HG02870 (cell line): Measurements from ENCODE around the gene UFD1.

ENCODE experiments used
- ATAC-seq: cut with Tn5 transposase; IDR thresholded peaks from one replicate; pipeline ENCODE4 v1.9.1; 2021; ENCODE audit warnings: mild to moderate bottlenecking, moderate library complexity; ENCODE audit not compliant: unreplicated experiment

The UFD1 gene

DNA sequence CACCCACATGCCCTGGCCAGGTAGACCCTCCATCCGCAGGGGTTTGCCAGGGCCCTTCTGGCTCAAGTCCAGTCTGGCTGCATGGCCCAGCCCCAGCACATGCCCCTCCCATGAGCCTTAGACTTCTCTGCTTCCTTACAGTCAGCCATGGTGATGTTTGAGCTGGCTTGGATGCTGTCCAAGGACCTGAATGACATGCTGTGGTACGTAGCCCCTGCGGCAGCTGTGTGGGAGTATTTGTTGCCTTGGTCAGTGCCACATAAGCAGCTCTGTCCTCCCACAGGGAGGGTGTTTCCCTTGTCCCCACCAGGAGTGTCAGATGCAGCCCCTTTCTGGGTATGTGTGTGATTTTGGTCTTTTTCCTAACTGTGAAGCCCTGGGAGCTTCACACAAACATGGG is 18.3 kb upstream of the UFD1 start:
- ATAC-seq = no peak

DNA sequence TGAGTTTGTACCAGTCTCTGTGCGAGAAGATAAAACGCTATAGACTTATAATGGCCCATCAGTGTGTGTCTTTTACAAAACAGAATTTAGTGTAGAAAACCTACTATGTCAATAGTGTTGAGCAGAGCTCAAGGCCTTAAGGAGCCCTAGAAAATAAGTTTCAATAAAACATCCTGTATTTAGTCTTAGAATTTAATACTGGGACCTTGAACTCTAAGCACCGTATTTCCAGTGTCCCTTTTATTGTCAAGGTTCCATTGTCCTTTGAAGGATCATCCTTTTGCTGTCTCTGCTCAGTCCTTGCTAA is 17.3 kb upstream of the UFD1 start:
- ATAC-seq = no peak

DNA sequence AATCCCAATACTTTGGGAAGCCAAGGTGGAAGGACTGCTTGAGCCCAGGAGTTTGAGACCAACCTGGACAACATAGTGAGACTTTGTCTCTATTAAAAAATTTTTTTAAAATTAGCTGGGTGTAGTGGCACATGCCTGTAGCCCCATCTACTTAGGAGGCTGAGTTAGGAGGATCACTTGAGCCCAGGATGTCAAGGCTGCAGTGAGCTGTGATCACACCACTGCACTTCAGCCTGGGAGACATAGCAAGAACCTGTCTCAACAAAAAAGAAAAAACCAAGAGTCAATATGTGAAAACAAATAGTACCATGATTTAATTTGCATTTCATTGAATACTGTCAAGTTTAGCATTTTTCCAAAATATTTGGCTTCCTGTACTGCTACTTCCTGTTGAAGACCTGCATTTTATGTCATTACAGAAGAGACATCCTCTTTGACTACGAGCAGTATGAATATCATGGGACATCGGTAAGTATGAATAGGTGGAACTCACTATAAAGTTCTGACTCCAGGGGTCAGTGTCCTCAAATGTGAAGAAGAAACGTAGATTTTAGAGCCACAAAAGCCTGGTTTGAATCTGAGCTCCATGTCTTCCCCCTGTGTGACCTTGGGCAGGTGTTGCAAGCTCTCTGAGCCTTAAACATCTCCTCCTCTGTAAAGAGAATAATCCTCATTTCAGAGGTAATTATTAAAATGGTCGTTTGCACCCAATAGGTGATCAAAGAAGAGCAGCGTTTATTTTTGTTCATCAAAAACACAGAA is 16.8 kb upstream of the UFD1 start:
- no peak for ATAC-seq

DNA sequence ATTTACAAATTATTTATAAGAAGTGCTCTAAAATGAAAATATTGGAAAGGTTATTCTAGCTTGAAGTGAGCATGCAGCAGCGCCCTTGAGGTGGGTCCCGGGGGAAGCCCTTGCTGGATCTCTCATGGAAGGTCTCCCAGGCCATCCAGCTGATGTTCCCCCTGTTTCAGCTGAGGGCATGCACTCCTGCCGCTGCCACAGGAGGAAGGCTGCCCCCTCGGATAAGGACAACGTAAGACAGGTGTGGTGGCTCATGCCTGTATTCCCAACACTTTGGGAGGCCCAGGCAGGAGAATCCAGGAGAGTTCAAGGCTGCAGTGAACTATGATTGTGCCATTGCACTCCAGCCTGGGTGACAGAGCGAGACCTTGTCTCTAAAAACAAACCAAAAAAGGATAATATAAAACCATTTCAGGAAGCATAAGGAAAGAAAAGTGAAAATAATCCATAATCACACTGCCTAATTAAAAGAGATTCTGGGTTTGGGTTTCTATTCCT is 15.7 kb upstream of the UFD1 start:
- ATAC-seq = no peak

DNA sequence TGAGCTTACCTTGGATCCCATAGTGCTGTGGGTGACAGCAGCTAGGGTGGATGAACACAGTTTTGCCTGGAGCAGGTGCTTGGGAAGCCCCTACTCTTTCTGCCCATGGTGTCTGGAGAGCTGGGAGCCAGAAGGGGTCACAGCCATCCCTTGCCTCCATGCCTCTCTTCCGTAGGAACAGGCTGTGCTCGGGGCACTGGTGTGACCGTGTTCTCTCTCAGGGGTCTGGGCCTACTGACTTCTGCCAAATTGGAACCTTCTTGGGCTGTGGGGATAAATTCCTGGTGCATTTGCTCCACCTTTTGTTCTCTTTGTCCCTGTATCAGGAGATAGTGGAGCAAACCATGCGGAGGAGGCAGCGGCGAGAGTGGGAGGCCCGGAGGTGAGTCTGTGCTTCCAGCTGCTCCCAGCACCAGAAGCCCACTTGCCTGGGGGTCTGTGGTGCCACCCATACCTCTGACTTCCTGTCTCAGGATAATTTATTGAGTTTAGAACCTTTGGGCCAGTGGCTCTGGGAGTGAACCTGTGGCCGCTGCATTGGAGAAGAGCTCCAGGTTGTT is 15.1 kb upstream of the UFD1 start:
- no peak for ATAC-seq

DNA sequence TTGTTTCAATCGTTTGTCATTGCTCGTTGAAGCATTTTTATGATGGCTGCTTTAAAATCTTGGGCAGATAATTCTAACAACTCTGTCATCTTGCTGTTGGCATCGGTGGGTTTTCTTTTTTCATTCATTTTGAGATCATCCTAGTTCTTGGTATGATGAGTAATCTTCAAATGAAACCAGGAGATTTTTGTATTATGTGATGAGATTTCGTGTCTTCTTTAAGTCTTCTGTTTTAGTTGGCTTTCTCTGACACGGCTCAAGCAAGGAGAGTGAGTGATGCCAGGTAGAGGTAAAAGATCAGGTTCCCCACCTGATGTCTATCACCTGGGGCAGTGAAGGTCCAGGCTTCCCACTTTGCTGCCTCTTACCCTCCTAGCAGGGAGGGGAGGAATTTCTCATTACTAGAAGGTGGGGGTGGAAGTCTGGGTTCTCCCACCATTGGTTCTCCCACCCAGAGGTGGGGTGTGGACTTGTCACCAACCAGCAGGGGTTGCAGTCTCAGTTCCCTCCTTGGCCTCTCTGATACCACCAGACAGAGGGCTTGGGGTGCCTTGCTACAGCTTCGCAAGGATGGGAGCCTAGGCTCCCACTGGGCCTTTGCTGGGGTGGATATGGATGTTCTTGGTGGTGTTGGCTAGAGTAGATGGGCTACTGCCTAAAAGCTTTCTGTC is 13.6 kb upstream of the UFD1 start:
- ATAC-seq = no peak

DNA sequence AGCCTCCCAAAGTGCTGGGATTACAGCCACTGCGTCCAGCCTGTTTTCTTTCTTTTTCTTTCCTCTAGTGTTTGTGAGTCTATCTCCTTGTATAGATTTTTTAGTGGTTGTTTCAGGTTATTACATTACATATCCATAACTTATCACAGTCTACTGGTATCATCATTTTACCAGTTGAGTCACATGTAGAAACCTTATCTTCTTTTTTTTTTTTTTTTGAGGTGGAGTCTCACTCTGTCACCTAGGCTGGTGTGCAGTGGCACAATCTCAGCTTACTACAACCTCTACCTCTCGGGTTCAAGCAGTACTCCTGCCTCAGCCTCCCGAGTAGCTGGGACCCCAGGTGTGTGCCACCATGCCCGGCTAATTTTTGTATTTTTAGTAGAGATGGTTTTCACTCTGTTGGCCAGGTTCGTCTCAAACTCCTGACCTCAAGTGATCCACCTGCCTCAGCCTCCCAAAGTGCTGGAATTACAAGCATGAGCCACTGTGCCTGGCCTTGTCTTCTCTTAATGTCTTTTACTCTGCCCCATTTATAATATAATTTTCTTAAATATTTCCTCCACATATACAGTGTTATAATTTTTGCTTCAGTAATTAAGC is 11.7 kb upstream of the UFD1 start:
- no peak for ATAC-seq

DNA sequence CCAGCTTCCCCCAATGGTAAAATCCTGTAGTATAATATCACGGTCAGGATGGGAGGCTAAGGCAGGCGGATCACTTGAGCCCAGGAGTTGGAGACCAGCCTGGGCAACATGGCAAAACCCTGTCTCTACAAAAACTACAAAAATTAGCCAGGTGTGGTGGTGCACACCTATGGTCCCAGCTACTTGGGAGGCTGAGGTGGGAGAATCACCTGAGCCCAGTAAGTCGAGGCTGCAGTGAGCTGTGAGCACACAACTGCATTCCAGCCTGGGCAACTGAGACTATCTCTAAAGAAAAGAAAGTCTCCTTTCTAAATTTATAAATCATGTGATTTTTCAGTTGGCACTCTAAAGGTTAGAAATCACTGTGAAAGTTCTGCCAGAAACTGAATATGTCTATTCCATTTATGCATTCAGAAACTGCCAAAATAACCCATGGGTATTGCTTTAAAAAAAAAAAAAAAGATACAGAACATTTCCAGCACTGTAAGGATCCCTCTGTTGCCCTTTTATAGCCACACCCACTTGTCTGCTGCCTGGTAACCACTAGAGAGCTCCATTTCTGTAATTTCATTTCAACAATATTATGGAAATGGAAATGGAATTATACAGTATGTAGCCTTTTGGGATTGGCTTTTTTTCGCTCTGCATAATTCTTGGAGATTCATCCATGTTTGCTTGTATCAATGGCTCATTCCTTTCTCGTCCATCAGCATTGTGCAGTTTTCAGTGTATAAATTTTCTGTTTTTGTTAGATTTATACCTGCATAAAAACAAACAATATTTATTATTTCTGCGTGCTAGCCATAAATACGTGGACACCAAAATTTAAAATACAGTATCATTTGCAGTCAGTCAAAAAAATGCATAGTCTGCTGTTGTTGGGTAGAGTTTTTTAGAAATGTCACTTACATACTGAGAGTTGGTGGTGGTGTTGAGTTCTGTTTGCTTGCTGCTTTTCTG is 10.2 kb upstream of the UFD1 start:
- ATAC-seq = no peak

DNA sequence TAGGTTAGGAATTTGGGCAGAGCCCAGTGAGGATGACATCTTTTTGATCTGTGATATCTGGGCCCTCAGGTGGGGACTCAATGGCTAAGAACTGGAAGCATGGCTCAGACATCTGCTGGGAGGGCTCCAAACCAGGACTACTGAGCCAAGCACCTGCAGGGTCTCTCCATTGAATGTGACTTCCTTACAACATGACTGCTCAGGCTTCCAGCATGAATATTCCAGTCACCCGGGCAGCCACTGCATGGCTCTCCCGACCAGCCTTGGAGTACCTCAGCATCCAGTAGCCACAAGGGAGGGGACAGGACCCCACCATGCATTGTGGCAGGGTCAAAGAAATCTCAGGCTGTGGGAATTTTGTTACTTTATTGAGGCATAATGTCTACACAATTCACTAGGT is 9.3 kb upstream of the UFD1 start:
- ATAC-seq = no peak

DNA sequence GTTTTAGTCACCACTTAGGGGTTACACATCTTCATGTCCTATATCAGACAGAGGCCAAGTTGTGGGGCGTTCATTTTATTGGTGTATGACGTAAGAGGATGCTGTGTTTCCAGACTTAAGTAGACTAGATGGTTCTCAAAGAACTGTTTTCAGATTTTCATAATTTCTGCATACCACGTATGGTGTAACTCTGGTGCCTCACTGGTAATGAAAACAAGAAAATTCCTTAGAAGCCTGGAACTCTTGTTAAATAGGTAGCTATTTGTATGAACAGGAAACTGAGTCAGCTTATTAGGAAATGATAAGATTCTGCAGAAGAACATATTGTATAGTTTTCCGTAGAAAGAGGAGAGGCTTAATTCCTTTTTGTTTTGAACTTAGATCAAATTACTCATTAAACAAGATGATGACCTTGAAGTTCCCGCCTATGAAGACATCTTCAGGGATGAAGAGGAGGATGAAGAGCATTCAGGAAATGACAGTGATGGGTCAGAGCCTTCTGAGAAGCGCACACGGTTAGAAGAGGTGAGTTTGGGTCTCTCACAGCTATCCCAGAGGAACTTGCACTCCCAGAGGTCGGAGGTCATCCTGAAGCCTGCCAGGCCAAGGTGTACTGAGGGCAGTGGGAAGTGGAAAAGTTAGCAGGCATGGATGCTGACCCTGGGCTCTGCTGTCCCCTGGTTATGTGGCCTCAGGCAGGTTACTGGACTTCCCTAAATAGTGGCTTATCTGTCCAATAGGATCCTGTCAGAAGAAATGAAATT is 4.7 kb upstream of the UFD1 start:
- ATAC-seq = no peak

DNA sequence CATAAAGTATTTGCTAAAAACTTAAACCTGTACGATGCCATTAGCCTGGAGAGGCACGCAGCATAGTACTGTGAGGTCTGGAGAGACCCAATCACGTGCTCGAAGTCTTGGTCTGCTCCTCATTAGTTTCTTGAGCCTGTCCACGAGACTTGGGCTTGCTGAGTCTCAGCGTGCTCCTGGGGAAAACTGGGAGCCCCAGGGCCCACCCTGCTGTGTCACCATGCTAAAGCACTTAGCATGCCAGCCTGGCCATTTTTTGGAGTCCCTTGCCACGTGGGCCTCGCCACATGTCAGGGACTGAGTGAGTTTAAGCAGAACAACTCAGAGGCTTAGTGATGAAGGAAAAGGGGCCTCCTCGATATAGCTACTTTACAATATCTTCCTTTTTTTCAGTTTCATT is 3.3 kb upstream of the UFD1 start:
- no peak for ATAC-seq

DNA sequence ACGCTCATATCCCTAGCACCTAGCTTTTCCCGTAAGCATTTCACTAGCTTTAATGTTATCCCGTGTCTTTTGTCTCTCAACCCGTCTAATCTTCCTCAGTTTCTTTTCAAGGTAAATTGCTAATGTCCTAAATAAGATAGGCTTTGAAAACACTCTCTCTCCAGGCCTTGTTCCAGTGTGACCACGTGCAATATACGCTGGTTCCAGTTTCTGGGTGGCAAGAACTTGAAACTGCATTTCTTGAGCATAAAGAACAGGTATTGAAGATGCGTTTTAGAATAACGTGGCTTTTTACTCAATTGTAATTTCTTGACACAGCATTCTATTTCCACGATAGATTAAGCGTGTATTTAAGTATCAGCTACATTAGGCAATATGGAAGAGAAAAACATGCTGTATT is 1.8 kb upstream of the UFD1 start:
- no peak for ATAC-seq

DNA sequence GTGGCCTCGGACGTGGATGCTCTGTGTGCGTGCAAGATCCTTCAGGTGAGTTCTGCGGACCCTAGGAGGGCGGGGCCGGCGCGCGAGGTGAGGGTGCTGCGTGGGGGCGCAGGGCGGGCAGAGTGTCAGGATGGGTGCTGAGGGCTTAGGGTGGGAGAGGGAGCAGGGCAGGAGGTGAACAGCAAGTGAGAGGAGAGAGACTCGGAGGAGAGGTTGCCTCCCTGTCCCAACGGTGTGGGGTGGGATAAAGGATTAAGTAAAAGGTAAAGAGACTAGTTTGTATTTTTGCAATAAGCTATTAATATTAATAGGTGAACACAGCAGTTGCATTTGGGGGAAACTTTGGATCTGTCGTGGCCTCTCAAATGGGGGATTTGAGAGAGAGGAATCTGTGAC is 1.2 kb upstream of the UFD1 start:
- ATAC-seq = no peak

DNA sequence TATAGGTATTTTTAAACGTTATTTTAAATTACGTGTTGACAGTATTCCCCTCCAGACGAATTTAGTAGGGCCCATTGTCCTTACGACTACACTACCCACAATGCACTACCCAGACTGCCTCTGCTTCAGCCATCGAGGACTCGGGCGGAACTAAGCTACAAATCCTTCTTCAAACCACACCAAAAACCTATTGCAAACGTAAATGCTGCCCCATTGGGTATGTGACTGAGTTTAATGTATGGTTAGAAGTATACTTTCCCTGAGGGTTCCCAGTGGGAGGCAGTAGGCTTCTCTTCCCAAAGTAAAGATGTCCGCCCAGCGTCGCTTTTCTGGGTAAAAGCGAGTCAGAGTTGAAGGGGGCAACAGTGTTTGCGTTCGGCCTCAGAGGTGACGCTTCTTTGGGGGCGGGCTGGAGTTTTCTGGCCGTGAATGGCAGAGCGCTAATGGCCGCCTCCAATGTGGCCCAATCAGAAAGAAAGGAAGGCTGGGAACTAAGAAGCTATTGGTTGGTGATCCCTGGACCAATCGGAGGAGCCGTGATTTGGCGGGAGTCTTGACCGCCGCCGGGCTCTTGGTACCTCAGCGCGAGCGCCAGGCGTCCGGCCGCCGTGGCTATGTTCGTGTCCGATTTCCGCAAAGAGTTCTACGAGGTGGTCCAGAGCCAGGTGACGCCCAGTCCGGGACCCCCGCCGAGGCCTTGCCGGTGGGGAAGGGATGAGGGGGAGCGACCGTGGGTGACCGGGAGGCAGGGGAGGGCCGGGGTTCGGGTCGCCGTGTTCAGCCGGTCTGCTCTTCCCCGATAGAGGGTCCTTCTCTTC is 571 bp upstream of the UFD1 start, which contains the start of gene CDC45:
Gene CDC45 (plus strand): TSS at position 566 of the 818 bp plus-strand sequence. CDS start 49 bp downstream, at position 615.
- peak; percentile 85 for ATAC-seq

DNA sequence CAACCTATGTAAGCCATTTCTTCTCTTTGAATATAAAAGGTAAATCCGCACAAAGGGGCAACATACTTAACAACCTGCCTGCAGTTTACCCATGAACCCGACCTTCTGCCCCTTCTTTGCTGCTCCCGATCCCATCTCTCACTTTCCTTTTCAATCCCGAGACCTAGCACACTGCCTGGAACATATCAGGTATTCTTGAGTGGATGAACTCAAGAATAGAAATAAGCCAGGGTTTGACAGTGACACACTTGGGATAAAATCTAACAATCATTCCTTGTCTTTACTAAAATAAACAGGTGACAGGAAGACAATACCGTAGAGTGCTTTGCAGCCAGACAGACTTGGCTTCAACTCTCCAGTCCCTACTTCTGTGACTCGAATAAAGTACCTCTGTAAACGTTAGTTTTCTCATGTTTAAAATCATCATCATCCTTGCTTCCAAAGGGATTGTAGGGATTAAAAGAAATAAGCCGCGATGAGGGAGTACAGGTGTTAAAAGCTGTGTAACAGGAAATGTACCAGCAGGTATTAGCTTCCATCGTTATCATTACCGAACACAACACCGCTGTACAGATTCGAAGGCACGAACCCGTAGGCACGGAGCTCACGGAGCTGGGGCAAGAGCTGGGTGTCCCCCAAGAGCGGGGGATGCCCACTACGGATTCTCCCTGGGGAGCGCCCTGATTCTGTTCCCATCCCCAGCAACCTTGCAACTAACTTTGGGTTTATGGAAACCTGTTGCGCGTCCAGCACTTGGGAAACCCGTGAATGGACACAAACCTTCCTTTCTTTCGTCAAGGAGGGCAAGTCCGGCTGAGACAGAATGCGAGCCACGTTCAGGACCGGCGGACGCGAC is 720 bp downstream of the UFD1 start:
- ATAC-seq = no peak

DNA sequence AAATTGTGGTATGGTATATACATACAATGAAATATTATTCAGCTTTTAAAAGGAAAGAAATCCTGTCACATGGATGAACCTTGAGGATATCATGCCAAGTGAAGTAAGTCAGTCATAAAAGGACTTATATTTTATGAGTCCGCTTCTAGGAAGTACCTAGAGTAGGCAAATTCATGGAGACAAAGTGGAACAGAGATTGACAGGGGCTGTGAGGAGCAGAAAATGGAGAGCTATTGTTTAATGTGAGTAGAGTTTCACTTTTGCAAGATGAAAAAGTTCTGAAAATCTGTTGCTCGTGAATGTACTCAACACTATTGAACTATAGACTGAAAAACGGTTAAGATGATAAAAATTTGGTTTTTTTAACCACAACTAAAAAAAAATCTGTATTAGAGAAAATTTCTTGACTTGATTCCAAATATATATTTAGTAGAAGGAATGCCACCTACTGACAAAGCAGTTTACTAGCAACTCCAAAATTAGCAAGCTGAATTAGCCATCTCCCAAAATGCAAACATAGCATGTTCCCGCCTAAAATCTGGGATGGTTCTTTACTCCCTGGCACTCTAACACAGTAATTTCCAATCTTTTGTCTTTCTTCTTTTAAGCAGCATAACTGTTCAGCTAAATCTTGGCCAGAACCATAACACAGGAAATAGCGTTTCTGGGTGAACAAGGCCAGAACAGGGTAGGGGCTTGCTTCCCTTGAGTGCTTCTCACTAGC is 1.5 kb downstream of the UFD1 start:
- no peak for ATAC-seq

DNA sequence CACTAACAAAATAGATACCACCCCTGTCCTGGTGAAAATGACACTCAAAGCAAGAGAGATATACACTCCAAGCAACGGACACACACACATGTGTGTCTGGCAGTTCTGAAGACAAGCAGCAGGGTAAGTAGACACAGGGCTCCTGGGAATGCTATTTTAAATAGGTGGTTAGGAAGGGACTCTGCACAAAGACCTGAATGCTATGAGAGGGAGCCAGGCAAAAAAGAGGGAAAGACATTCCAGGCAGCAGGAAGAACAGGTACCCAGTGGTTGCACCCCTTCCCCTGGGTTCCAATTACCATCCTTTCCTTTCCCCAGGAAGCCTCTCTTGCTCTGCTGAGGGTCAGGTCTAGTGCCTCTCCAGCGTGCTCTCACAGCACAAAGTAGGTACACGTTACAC is 3.0 kb downstream of the UFD1 start:
- no peak for ATAC-seq

DNA sequence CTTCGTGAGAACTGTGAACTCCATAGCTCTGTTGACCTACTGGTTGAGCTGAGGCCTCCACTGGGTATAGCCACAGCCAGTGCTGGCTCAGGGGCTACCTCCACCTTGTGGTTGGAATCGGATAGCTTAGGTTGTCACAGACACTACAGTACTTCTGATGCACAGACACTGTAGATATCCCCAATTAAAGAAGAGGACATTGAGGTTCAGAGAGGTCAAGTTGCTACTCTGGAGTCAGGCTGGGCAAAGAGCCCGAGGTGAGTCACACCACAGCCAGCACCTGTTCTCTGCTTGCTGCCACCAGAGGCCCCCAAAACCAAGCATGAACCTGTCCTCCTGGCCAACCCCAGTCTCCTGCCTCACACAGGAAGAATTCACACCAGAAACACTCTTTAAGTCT is 5.4 kb downstream of the UFD1 start:
- ATAC-seq = no peak
